ENCODE data around the gene ELL2.
"Not testable (repeated sequence)": the region's sequence is repeated elsewhere in the genome, so short reads cannot be mapped to it uniquely, and the experiment has no call there.

DNA sequence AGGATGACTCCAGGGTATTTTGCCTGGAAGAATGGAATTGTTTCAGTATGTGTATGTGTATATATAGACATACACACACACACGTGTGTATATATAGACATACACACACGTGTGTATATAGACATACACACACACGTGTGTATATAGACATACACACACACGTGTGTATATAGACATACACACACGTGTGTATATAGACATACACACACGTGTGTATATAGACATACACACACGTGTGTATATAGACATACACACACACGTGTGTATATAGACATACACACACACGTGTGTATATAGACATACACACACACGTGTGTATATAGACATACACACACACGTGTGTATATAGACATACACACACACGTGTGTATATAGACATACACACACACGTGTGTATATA is 34.4 kb downstream of the ELL2 start:
- TF ChIP-seq, protein P1, sequence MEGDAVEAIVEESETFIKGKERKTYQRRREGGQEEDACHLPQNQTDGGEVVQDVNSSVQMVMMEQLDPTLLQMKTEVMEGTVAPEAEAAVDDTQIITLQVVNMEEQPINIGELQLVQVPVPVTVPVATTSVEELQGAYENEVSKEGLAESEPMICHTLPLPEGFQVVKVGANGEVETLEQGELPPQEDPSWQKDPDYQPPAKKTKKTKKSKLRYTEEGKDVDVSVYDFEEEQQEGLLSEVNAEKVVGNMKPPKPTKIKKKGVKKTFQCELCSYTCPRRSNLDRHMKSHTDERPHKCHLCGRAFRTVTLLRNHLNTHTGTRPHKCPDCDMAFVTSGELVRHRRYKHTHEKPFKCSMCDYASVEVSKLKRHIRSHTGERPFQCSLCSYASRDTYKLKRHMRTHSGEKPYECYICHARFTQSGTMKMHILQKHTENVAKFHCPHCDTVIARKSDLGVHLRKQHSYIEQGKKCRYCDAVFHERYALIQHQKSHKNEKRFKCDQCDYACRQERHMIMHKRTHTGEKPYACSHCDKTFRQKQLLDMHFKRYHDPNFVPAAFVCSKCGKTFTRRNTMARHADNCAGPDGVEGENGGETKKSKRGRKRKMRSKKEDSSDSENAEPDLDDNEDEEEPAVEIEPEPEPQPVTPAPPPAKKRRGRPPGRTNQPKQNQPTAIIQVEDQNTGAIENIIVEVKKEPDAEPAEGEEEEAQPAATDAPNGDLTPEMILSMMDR (IDR thresholded peaks at IDR 0.05; ENCODE audit: low read depth, low read length) = not testable (repeated sequence)
- TF ChIP-seq POLR2A (IDR thresholded peaks at IDR 0.05; ENCODE audit: extremely low read depth, insufficient read length) = not testable (repeated sequence)

Data from NB4 (cell line).